HepG2 (cell line): ENCODE results near the gene SKIDA1. TPM values are rescaled to one million over a fixed set of nuclear protein-coding genes. Genes with fewer than 3 reads are reported as not detected.
A peak's percentile ranks its signal among the peaks of the same experiment; 100 is the strongest.

ENCODE experiments used
- CREB1 ChIP-seq, 2 experiments: fragments of 450-650 bp in 1 of 2; IDR thresholded peaks; 2 replicates each; pipeline ENCODE4 v1.6.1; 2016 to 2017; ENCODE audit warnings: control low read depth in 1 of 2, mild to moderate bottlenecking in 1 of 2, missing compliant biosample characterization in 1 of 2, missing genetic modification characterization in 1 of 2
- ELF3 ChIP-seq: IDR thresholded peaks from 2 replicates; pipeline ENCODE4 v1.6.1; 2016; ENCODE audit warnings: missing genetic modification reagents, missing compliant biosample characterization
- ERF ChIP-seq: IDR thresholded peaks from 2 replicates; pipeline ENCODE4 v1.6.1; 2018; ENCODE audit warnings: missing biosample characterization, missing genetic modification reagents
- ESRRA ChIP-seq: sonication (generic); formaldehyde crosslinking; IDR thresholded peaks from 2 replicates; pipeline ENCODE4 v1.5.1; 2020; ENCODE audit warnings: mild to moderate bottlenecking, low read depth, missing genetic modification reagents
- FLYWCH1 ChIP-seq: sonication (generic); formaldehyde crosslinking; IDR thresholded peaks from 2 replicates; pipeline ENCODE4 v1.8.1; 2023; ENCODE audit warnings: mild to moderate bottlenecking, missing genetic modification reagents
- JUN ChIP-seq: sonication (generic); formaldehyde crosslinking; IDR thresholded peaks from 2 replicates; pipeline ENCODE4 v1.4.0; 2020; ENCODE audit warnings: mild to moderate bottlenecking, missing genetic modification reagents
- KDM2A ChIP-seq: sonication (generic); formaldehyde crosslinking; IDR thresholded peaks from 2 replicates; pipeline ENCODE4 v1.4.0; 2020; ENCODE audit warnings: low read depth, missing genetic modification reagents, borderline replicate concordance
- RAD21 ChIP-seq: fragments of 450-650 bp; formaldehyde crosslinking; IDR thresholded peaks from 2 replicates; pipeline ENCODE4 v1.5.0; 2020; ENCODE audit warnings: mild to moderate bottlenecking
- RBAK ChIP-seq: sonication (generic); formaldehyde crosslinking; IDR thresholded peaks from 2 replicates; pipeline ENCODE4 v1.5.1; 2020; ENCODE audit warnings: mild to moderate bottlenecking, missing genetic modification reagents
- RXRB ChIP-seq: IDR thresholded peaks from 2 replicates; pipeline ENCODE4 v1.6.1; 2016; ENCODE audit warnings: borderline replicate concordance, missing genetic modification reagents, missing compliant biosample characterization
- SIX4 ChIP-seq: sonication (generic); formaldehyde crosslinking; IDR thresholded peaks from 2 replicates; pipeline ENCODE4 v1.4.0; 2020; ENCODE audit warnings: missing genetic modification reagents
- SMARCE1 ChIP-seq: fragments of 450-650 bp; IDR thresholded peaks from 2 replicates; pipeline ENCODE4 v1.6.1; 2017; ENCODE audit warnings: borderline replicate concordance
- ZNF232 ChIP-seq: sonication (generic); formaldehyde crosslinking; IDR thresholded peaks from 2 replicates; pipeline ENCODE4 v1.4.0; 2020; ENCODE audit warnings: missing genetic modification reagents, borderline replicate concordance
- ZNF24 ChIP-seq: fragments of 450-650 bp; IDR thresholded peaks from 2 replicates; pipeline ENCODE4 v1.6.1; 2017; ENCODE audit warnings: antibody characterized with exemption, mild to moderate bottlenecking
- ZNF260 ChIP-seq: sonication (generic); formaldehyde crosslinking; IDR thresholded peaks from 2 replicates; pipeline ENCODE4 v1.4.0; 2020; ENCODE audit warnings: missing genetic modification reagents, low read depth, mild to moderate bottlenecking, borderline replicate concordance
- ZNF343 ChIP-seq: sonication (generic); formaldehyde crosslinking; IDR thresholded peaks from 2 replicates; pipeline ENCODE4 v1.4.0; 2020; ENCODE audit warnings: mild to moderate bottlenecking, missing genetic modification reagents
- ZNF567 ChIP-seq: sonication (generic); formaldehyde crosslinking; IDR thresholded peaks from 2 replicates; pipeline ENCODE4 v1.8.1; 2023; ENCODE audit warnings: mild to moderate bottlenecking, missing genetic modification reagents, borderline replicate concordance
- ZNF839 ChIP-seq: sonication (generic); formaldehyde crosslinking; IDR thresholded peaks from 2 replicates; pipeline ENCODE4 v1.4.0; 2020; ENCODE audit warnings: missing genetic modification reagents, mild to moderate bottlenecking, borderline replicate concordance
- polyA plus RNA-seq, 8 experiments: library from polyadenylated mRNA; depleted of rRNA in 3 of 8; stranded (reverse) in 7 of 8; unstranded in 1 of 8; fragments of >200 nt; fragmentation: Illumina TruSeq in 4 of 8; extraction: Trizol in 4 of 8; gene quantifications; 2 replicates each; pipeline versions ENCODE4 v1.2.1 to v1.2.3, GENCODE V29; 2011 to 2016; ENCODE audit warnings: low read depth in 4 of 8, missing spikeins in 1 of 8, mixed read lengths in 1 of 8; ENCODE audit not compliant: insufficient read depth in 1 of 8
- total RNA-seq, 5 experiments: library from RNA; depleted of rRNA; stranded (reverse); fragments of >200 nt; fragmentation: Illumina TruSeq; extraction: Trizol; gene quantifications; 2 replicates each; pipeline ENCODE4 v1.2.3, GENCODE V29; 2016; ENCODE audit warnings: low read depth in 1 of 5
- TF ChIP-seq, protein P1 (sequence below): sonication (generic); formaldehyde crosslinking; IDR thresholded peaks from 2 replicates; pipeline ENCODE4 v1.4.0; 2020; ENCODE audit warnings: missing genetic modification reagents
- TF ChIP-seq, protein P2 (sequence below), 2 experiments: sonication (generic) in 1 of 2; formaldehyde crosslinking in 1 of 2; IDR thresholded peaks; 2 replicates each; pipeline versions ENCODE4 v1.4.0 to v1.6.1; 2018 to 2020; ENCODE audit warnings: missing genetic modification reagents in 2 of 2, borderline replicate concordance in 1 of 2, low read depth in 1 of 2, mild to moderate bottlenecking in 1 of 2, missing biosample characterization in 1 of 2
- TF ChIP-seq, protein P3 (sequence below): sonication (generic); formaldehyde crosslinking; IDR thresholded peaks from 2 replicates; pipeline ENCODE4 v1.8.0; 2022; ENCODE audit warnings: low read depth, missing genetic modification reagents

SKIDA1 gene
- total and polyA plus RNA-seq, 2 of the 13 experiments (the other 11 are each of a cell fraction or from before 2014, with no cell fraction given) = 0.73 to 1.5 TPM

DNA sequence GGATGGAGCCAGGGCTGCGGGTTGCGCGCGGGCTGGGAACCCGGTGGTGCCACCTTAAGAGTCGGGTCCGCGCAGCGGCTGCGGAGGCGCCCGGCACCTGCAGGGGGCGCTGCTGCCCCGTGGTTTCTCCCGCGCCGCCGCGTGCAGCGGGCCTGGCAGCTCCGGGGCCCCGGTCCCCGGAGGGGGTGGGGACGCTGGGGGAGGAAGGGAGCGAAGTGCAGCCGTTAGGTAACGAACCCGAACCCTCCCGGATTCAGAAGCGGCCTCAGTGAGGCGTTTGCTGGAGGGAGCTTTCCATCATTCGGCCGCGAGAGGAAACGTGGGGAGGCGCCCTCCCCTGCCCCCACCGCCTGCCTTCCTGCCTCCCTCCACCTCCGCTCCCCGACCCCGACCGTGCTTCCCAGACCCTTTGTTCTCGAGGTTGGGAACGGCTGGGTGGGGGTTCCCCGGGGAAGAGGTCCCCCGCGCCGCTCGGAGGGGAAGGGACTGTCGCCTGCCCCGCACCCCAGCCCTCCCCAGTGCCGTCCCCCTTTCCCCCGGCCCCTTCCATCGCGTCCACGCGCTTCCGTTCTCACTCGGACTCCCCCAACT, 29.6 kb downstream of the SKIDA1 start (continued):
- TF ChIP-seq, protein P1, sequence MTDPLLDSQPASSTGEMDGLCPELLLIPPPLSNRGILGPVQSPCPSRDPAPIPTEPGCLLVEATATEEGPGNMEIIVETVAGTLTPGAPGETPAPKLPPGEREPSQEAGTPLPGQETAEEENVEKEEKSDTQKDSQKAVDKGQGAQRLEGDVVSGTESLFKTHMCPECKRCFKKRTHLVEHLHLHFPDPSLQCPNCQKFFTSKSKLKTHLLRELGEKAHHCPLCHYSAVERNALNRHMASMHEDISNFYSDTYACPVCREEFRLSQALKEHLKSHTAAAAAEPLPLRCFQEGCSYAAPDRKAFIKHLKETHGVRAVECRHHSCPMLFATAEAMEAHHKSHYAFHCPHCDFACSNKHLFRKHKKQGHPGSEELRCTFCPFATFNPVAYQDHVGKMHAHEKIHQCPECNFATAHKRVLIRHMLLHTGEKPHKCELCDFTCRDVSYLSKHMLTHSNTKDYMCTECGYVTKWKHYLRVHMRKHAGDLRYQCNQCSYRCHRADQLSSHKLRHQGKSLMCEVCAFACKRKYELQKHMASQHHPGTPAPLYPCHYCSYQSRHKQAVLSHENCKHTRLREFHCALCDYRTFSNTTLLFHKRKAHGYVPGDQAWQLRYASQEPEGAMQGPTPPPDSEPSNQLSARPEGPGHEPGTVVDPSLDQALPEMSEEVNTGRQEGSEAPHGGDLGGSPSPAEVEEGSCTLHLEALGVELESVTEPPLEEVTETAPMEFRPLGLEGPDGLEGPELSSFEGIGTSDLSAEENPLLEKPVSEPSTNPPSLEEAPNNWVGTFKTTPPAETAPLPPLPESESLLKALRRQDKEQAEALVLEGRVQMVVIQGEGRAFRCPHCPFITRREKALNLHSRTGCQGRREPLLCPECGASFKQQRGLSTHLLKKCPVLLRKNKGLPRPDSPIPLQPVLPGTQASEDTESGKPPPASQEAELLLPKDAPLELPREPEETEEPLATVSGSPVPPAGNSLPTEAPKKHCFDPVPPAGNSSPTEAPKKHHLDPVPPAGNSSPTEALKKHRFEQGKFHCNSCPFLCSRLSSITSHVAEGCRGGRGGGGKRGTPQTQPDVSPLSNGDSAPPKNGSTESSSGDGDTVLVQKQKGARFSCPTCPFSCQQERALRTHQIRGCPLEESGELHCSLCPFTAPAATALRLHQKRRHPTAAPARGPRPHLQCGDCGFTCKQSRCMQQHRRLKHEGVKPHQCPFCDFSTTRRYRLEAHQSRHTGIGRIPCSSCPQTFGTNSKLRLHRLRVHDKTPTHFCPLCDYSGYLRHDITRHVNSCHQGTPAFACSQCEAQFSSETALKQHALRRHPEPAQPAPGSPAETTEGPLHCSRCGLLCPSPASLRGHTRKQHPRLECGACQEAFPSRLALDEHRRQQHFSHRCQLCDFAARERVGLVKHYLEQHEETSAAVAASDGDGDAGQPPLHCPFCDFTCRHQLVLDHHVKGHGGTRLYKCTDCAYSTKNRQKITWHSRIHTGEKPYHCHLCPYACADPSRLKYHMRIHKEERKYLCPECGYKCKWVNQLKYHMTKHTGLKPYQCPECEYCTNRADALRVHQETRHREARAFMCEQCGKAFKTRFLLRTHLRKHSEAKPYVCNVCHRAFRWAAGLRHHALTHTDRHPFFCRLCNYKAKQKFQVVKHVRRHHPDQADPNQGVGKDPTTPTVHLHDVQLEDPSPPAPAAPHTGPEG (CRISPR knock-in tag) = no peak; the same call in none of the 2 replicates
- TF ChIP-seq ZNF567 (peak; percentile 84; the same call in 1 of the 2 replicates), SMARCE1 (no peak), JUN (CRISPR knock-in tag) (no peak; the same call in none of the 2 replicates), ZNF24 (no peak; the same call in 1 of the 2 replicates), RBAK (CRISPR knock-in tag) (peak; percentile 64; the same call in 1 of the 2 replicates), ERF (CRISPR knock-in tag) (peak; percentile 98), ZNF232 (CRISPR knock-in tag) (no peak; the same call in 1 of the 2 replicates), ZNF839 (peak; percentile 90; the same call in 1 of the 2 replicates), FLYWCH1 (CRISPR knock-in tag) (no peak; the same call in 1 of the 2 replicates), CREB1 (IDR thresholded peaks at IDR 0.05) (no peak), CREB1 (CRISPR knock-in tag; IDR thresholded peaks at IDR 0.05) (no peak), ZNF343 (peak; percentile 40; the same call in 1 of the 2 replicates), SIX4 (peak; percentile 27; the same call in 1 of the 2 replicates), KDM2A (CRISPR knock-in tag) (peak; percentile 97), ZNF260 (no peak), ESRRA (peak; percentile 49; the same call in 1 of the 2 replicates), RXRB (CRISPR knock-in tag) (peak; percentile 88; the same call in 1 of the 2 replicates), RAD21 (peak; percentile 100), ELF3 (CRISPR knock-in tag) (peak; percentile 92)
- TF ChIP-seq, protein P2, sequence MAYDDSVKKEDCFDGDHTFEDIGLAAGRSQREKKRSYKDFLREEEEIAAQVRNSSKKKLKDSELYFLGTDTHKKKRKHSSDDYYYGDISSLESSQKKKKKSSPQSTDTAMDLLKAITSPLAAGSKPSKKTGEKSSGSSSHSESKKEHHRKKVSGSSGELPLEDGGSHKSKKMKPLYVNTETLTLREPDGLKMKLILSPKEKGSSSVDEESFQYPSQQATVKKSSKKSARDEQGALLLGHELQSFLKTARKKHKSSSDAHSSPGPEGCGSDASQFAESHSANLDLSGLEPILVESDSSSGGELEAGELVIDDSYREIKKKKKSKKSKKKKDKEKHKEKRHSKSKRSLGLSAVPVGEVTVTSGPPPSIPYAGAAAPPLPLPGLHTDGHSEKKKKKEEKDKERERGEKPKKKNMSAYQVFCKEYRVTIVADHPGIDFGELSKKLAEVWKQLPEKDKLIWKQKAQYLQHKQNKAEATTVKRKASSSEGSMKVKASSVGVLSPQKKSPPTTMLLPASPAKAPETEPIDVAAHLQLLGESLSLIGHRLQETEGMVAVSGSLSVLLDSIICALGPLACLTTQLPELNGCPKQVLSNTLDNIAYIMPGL (CRISPR knock-in tag; IDR thresholded peaks at IDR 0.05; ENCODE audit: borderline replicate concordance in 1 of 2, low read depth in 1 of 2) = peak; percentile 90 to 100
- TF ChIP-seq, protein P3, sequence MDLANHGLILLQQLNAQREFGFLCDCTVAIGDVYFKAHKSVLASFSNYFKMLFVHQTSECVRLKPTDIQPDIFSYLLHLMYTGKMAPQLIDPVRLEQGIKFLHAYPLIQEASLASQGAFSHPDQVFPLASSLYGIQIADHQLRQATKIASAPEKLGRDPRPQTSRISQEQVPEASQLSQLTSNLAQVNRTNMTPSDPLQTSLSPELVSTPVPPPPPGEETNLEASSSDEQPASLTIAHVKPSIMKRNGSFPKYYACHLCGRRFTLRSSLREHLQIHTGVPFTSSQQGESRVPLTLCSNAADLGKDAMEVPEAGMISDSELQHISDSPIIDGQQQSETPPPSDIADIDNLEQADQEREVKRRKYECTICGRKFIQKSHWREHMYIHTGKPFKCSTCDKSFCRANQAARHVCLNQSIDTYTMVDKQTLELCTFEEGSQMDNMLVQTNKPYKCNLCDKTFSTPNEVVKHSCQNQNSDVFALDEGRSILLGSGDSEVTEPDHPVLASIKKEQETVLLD = peak; percentile 99
